Duodenal mucosa (tissue), 2 donors: Measurements from ENCODE around the gene RUNX1.
"Not testable (repeated sequence)": the region's sequence is repeated elsewhere in the genome, so short reads cannot be mapped to it uniquely, and the experiment has no call there.

Source experiments
- H3K27ac ChIP-seq: one replicate; pipeline ENCODE4 v1.7.0; 2013; ENCODE audit warnings: low read depth, low read length
- H3K27me3 ChIP-seq, 2 donors: one replicate each; pipeline ENCODE4 v1.7.0; 2013; ENCODE audit warnings: low read length in 2 of 2, control low read depth in 1 of 2; ENCODE audit not compliant: insufficient read depth in 2 of 2, control insufficient read depth in 1 of 2
- H3K36me3 ChIP-seq, 2 donors: one replicate each; pipeline ENCODE4 v1.7.0; 2013; ENCODE audit warnings: low read length in 2 of 2, control low read depth in 1 of 2; ENCODE audit not compliant: insufficient read depth in 2 of 2, control insufficient read depth in 1 of 2
- H3K4me1 ChIP-seq, 2 donors: one replicate each; pipeline ENCODE4 v1.7.0; 2013; ENCODE audit warnings: low read length in 2 of 2, control low read depth in 1 of 2; ENCODE audit not compliant: insufficient read depth in 2 of 2, control insufficient read depth in 1 of 2
- H3K4me3 ChIP-seq, 2 donors: one replicate each; pipeline ENCODE4 v1.7.0; 2013; ENCODE audit warnings: low read length in 2 of 2, low read depth in 1 of 2
- H3K9ac ChIP-seq, 2 donors: one replicate each; pipeline ENCODE4 v1.7.0; 2013; ENCODE audit warnings: low read length in 2 of 2, low read depth in 1 of 2
- H3K9me3 ChIP-seq, 2 donors: one replicate each; pipeline ENCODE4 v1.7.0; 2013; ENCODE audit warnings: low read length in 2 of 2, control low read depth in 1 of 2; ENCODE audit not compliant: control insufficient read depth in 1 of 2

Gene RUNX1

DNA sequence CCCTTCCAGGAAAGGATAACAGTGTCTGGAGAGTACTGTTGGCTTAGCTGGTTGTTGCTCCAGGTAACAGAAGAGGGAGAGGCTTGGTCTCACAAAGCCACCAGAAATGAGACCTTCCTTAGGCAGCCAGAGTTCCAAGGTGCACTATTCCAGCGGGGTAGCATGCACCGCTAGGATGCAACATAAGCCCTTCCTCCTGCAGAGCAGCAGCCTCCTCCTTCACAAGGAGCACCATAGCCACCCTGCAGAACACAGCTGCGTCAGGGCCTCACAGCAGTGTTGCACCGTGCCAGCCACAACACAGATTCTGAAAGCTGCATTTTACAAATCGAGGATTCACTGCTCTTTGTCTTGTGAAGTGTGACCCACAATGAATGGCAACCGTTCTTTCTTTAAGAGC, 238.3 kb downstream of the RUNX1 start:
- Histone ChIP-seq H3K9ac (no peak overlapping the region), H3K27ac (no peak overlapping the region), H3K4me3 (no peak overlapping the region), H3K4me1 (peaks cover 26 to 29% of the 10 kb centered on the region in 2 donors), H3K36me3 (peaks cover 4 to 28% of the 10 kb centered on the region in 2 donors), H3K9me3 (no peaks in the 10 kb centered on the region), H3K27me3 (no peaks in the 10 kb centered on the region)

DNA sequence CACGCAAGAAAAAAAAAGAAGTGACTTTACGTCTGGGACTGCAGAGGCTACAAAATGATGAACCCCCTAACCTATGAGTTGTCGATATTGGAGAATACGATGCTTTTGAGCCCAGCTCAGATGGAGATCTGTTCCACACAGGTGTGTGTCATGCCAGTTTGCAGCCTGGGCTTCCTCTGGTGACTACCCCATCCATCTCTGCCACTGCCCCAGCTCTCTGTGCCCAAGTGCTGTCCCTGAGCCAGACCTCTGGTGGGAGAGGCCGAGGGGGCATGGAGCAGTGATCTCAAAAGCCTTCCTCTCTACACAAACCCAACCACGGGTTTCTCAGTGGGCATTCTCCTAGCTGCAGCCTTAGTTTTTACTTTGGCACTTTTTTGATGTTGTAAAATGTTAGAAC, 239.3 kb downstream of the RUNX1 start:
- Histone ChIP-seq H3K36me3 (peaks cover 4 to 24% of the 10 kb centered on the region in 2 donors), H3K9ac (no peak overlapping the region), H3K27me3 (no peaks in the 10 kb centered on the region), H3K4me1 (peaks cover 26 to 29% of the 10 kb centered on the region in 2 donors), H3K27ac (no peak overlapping the region), H3K9me3 (no peaks in the 10 kb centered on the region), H3K4me3 (no peak overlapping the region)

DNA sequence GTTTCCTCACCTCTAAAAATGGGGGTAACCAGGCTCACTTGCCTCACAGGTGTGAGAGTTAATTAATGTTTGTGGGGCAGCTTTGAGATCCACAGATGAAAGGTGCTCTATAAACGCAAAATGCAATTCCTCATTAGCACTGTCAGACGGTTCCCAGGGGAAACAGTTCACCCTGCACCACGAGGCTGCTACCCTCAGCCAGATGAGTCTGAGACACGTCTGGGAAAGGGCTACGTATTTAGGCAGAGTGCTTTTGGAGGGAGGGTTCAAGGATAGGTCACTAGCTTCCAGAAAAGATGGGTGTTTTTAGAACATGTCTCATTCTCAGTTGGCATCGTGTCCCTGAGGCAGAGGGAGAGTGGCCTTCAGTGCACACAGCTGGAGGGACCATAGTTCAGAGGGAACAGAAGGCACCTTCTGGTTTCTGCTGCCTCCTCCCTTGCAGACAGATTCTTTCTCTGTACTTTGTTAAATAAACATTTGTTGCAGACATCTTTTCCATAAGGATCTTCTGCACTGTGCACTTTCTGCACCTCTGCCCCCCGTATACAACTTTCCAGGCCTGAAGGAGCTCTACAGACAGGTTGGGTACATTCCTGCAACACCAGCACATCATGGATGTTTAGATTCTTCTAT, 240.4 kb downstream of the RUNX1 start:
- no peaks in the 10 kb centered on the region for H3K9me3 ChIP-seq
- no peak overlapping the region for H3K4me3 ChIP-seq
- H3K27me3 ChIP-seq = no peaks in the 10 kb centered on the region
- peaks cover 4 to 24% of the 10 kb centered on the region in 2 donors for H3K36me3 ChIP-seq
- no peak overlapping the region for H3K27ac ChIP-seq
- H3K9ac ChIP-seq = no peak overlapping the region
- H3K4me1 ChIP-seq = peaks cover 26 to 29% of the 10 kb centered on the region in 2 donors

DNA sequence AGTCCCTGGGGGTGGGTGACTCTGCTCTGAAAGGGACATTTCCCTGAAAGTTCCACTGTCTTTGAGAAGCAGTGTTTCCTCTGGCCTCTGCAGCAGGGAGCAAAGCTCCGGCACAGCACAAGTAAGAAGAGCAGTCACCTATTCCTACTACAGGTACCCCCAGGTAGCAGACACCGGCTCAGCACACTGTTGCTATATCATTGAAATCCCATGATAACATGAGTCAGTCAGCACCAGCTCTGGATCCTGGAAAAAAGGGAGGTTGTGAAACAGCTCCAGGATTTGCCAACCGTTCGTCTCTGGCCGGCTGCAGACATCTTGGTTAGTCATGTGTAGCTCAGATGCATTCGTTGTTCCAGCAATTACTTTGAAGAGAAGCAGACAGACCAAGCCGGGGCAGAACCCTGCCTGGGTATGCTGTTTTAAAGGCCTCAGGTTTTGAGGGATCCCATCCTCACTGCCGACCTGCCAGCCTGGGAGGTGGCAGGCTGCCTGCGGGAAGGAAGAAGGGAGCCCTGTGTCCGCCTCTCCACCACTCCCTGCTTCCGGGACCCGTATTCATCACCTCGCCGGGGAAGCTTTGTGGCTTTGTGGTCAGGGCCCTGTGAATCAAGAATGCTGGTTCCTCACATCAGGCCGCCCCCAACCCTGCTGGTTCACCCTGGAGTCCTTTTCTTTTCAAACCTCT, 241.1 kb downstream of the RUNX1 start:
- Histone ChIP-seq H3K36me3 (peaks cover 4 to 20% of the 10 kb centered on the region in 2 donors), H3K9me3 (no peaks in the 10 kb centered on the region), H3K27me3 (no peaks in the 10 kb centered on the region), H3K4me1 (peaks cover 26 to 29% of the 10 kb centered on the region in 2 donors), H3K27ac (no peak overlapping the region), H3K9ac (no peak overlapping the region), H3K4me3 (no peak overlapping the region)

DNA sequence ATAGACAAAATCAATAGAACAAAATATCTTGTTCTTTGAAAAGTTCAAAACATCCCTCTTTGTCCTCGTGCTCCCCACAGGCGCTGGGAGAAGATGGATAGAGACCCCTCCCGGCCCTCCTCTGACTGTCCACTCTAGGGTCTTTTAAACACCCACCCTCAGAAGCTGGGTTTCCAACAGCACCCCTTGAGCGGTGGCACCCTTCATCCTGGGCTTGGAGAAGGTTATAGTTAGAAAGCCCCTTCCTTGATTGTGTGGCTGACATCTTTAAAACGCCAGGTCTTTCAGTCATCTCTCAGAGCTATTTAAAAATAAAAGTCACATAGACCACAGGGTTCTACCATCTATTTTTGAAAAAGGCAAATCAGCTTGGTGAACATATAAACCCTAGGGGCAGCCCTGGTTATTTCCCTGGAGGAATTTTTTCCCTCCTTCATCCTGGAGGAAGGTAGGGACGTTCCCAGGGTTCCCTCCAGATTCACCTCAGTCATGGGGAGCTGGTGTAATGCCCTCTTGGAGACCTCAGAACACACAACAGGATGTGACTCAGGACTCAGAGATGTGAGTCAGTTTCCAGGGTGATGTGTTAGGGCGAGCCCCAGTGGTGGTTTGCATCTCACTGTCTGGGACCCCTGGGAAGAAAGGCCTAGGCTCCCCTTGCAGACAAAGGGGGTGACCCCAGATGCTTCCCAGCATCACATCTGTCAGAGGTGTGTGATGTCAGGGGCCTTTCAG, 241.8 kb downstream of the RUNX1 start:
- Histone ChIP-seq H3K36me3 (peaks cover 4 to 23% of the 10 kb centered on the region in 2 donors), H3K9ac (no peak overlapping the region), H3K9me3 (no peaks in the 10 kb centered on the region), H3K27me3 (no peaks in the 10 kb centered on the region), H3K27ac (no peak overlapping the region), H3K4me1 (peaks cover 25 to 31% of the 10 kb centered on the region in 2 donors), H3K4me3 (no peak overlapping the region)

DNA sequence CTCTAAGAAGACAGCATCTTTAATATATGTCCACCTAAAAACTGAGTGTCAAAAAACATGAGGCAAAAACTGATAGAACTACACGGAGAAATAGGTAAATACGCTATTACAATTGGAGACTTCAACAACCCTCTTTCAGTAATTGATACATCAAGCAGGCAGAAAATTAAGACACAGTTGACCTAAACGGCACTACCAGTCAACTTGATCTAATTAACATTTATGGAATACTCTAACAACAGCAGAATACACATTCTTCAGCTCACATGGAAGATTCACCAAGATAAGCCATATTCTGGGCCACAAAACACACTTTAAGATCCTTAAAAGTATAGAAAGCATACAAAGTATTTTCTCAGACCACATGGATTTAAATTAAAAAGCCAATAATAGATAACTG, 242.7 kb downstream of the RUNX1 start:
- Histone ChIP-seq H3K4me3 (no peak overlapping the region), H3K27me3 (no peaks in the 10 kb centered on the region), H3K9me3 (no peaks in the 10 kb centered on the region), H3K9ac (no peak overlapping the region), H3K36me3 (peaks cover 4 to 25% of the 10 kb centered on the region in 2 donors), H3K4me1 (peaks cover 16 to 31% of the 10 kb centered on the region in 2 donors), H3K27ac (no peak overlapping the region)

DNA sequence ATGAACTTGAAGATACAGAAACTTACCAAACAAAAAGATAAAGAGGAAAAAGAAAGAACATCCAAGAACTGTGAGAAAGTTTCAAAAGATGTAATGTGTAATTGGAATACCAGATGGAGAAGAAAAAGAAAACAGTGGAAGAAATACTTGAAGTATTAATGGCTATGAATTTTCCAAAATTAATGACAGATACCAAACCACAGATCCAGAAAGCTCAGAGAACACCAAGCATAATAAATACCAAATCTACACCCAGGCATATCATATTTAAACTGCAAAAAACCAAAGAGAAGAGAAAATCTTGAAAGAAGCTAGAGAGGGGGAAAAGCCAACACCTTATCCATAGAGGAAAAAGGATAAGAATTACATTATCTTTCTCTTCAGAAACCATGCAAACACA, 243.9 kb downstream of the RUNX1 start:
- Histone ChIP-seq H3K9me3 (no peaks in the 10 kb centered on the region), H3K27ac (no peak overlapping the region), H3K9ac (no peak overlapping the region), H3K36me3 (peaks cover 4 to 19% of the 10 kb centered on the region in 2 donors), H3K4me3 (no peak overlapping the region), H3K27me3 (no peaks in the 10 kb centered on the region), H3K4me1 (peaks cover 12 to 31% of the 10 kb centered on the region in 2 donors)

DNA sequence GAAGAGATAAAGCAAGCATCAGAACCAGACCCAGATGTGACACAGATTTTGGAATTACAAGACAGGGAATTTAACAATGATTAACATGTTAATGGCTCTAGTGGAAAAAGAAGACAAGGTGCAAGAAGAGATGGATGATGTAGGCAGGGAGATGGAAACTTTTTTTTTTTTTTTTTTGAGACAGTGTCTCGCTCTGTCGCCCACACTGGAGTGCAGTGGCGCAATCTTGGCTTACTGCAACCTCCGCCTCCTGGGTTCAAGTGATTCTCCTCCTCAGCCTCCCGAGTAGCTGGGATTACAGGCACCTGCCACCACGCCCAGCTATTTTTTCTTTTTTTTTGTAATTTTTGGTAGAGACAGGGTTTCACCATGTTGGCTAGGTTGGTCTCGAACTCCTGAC, 244.5 kb downstream of the RUNX1 start:
- not testable (repeated sequence) for H3K27ac ChIP-seq, H3K9ac ChIP-seq, H3K4me3 ChIP-seq, H3K27me3 ChIP-seq, H3K9me3 ChIP-seq
- H3K36me3 ChIP-seq = peaks cover 4 to 16% of the 10 kb centered on the region in 2 donors
- peaks cover 17 to 37% of the 10 kb centered on the region in 2 donors for H3K4me1 ChIP-seq

DNA sequence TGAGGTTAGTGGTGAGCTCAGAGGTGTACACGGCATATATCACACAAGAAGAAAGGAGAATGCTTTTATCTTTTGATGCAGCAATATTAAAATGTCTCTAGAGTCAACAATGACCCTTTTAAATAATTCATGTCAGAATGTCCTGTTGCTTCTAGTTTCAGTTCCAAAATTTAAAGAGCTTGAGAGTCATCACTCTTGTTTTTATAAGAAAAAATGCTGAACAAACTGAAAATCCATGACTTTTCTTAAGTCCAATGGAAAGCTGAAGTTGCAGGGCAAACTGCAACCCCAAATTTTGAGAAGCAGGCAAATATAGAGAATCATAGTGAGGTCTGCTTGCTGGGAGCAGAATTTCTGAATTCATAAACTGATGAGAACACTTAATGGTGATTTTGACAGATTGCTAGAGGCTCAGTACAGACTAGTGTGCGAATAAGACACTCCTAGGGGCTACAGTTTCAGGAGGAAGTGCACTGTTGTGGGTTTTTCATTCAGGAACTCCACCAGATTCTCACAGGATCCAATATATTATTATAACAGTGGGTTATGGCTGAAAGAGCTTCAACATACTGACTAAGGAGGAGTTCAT, 245.2 kb downstream of the RUNX1 start:
- Histone ChIP-seq H3K9ac (no peak overlapping the region), H3K27ac (no peak overlapping the region), H3K4me1 (peaks cover 16 to 39% of the 10 kb centered on the region in 2 donors), H3K27me3 (no peaks in the 10 kb centered on the region), H3K9me3 (no peaks in the 10 kb centered on the region), H3K36me3 (peaks cover 9 to 18% of the 10 kb centered on the region in 2 donors), H3K4me3 (no peak overlapping the region)
